ENCODE results near the gene IPPK. TPM values are rescaled to one million over a fixed set of nuclear protein-coding genes. Genes with fewer than 3 reads are reported as not detected.
"Not testable (repeated sequence)": the region's sequence is repeated elsewhere in the genome, so short reads cannot be mapped to it uniquely, and the experiment has no call there.

IPPK gene
- total RNA-seq, 2 experiments from 2014 or later = 11.4 to 11.5 TPM

GRCh38 chr9:92626484-92626883 is 43.4 kb downstream of the IPPK start:
- Mint-ChIP-seq H3K9me3 (no peaks in the 10 kb centered on the region), H3K4me3 (no peak overlapping the region), H3K4me1 (peaks cover under 1% of the 10 kb centered on the region), H3K27ac (no peak overlapping the region), H3K27me3 (no peaks in the 10 kb centered on the region), H3K36me3 (ENCODE audit: low read depth) (peaks cover 53% of the 10 kb centered on the region)
- no peak for DNase-seq
- ChIA-PET POLR2A (interaction anchor here (1.0 kb wide), 1 partner anchor 8 kb away, joined by 3 read pairs; no protein-coding TSS in a partner anchor), CTCF (no interaction called here)

- H3K27me3 Mint-ChIP-seq, H3K9me3 Mint-ChIP-seq, H3K4me3 Mint-ChIP-seq, DNase-seq, H3K4me1 Mint-ChIP-seq, POLR2A ChIA-PET, H3K27ac Mint-ChIP-seq, CTCF ChIA-PET: not testable (repeated sequence)
- peaks cover 44% of the 10 kb centered on the region for H3K36me3 Mint-ChIP-seq (ENCODE audit: low read depth)
Measured at GRCh38 chr9:92623936-92624335, 46.0 kb downstream of the IPPK start.

DNA sequence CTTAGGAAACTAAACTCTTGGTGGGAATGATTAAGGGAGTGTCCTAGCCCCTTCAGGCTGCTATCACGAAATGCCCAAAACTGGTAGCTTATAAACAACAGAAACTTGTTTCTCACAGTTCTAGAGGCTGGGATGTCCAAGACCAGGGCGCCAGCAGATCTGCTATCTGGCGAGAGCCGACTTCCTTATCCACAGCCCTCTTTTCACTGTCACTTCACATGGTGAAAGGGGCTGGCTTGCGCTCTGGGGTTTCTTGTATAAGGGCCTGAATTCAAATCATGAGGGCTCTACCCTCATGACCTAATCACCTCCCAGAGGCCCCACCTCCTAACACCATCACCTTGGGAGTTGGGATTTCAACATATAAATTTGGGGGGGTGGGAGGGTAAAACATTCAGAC is 49.1 kb downstream of the IPPK start:
- H3K27ac Mint-ChIP-seq = no peak overlapping the region
- peaks cover 35% of the 10 kb centered on the region for H3K36me3 Mint-ChIP-seq (ENCODE audit: low read depth)
- DNase-seq = no peak
- H3K4me1 Mint-ChIP-seq = no peaks in the 10 kb centered on the region
- H3K4me3 Mint-ChIP-seq = no peak overlapping the region
- ChIA-PET CTCF (interaction anchor here (0.9 to 1.2 kb wide), 2 partner anchors 480 to 482 kb away, joined by 3 to 4 read pairs; no protein-coding TSS in a partner anchor), POLR2A (no interaction called here)
- H3K27me3 Mint-ChIP-seq = no peaks in the 10 kb centered on the region
- no peaks in the 10 kb centered on the region for H3K9me3 Mint-ChIP-seq

- Mint-ChIP-seq H3K4me3 (no peak overlapping the region), H3K27ac (no peak overlapping the region), H3K9me3 (no peaks in the 10 kb centered on the region), H3K36me3 (ENCODE audit: low read depth) (peaks cover 45% of the 10 kb centered on the region), H3K4me1 (no peaks in the 10 kb centered on the region), H3K27me3 (no peaks in the 10 kb centered on the region)
- ChIA-PET CTCF (interaction anchor here (0.9 kb wide), 1 partner anchor 479 kb away, joined by 4 read pairs; no protein-coding TSS in a partner anchor), POLR2A (no interaction called here)
- no peak for DNase-seq
Measured at GRCh38 chr9:92619601-92620300, 50.2 kb downstream of the IPPK start.

GRCh38 chr9:92618633-92619225 is 51.2 kb downstream of the IPPK start:
- Mint-ChIP-seq H3K27me3 (no peaks in the 10 kb centered on the region), H3K4me3 (no peak overlapping the region), H3K4me1 (no peaks in the 10 kb centered on the region), H3K9me3 (no peaks in the 10 kb centered on the region), H3K27ac (no peak overlapping the region), H3K36me3 (ENCODE audit: low read depth) (peaks cover 43% of the 10 kb centered on the region)
- POLR2A ChIA-PET = no interaction called here
- no peak for DNase-seq
- CTCF ChIA-PET = no interaction called here

DNA sequence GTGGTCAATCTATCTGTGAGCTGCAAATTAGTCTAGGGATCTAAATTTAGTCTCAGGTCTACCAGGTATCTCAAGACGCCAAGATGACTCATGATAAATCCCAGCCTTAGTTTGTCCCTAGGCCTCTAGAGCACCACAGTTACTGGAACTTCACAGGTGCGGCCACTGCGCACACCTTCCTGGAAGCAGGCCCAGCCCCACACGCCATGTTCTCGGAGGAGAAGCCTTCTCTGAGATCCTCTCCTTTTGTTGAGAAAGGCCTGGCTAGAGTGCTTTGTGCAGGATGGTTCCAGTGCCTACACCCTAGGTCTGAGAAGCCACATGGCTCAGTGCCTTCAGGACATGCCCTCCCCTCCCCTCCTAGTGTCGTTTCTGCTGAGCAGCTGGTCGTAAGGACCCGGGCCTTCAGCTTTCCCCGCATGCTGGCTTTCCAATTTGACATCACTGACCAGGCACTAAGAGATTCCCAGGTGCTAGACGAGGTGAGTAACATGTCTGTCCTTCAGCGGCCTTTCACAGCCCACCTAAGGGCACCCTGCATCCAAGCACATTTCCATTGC is 51.9 kb downstream of the IPPK start:
- ChIA-PET CTCF (no interaction called here), POLR2A (no interaction called here)
- Mint-ChIP-seq H3K36me3 (ENCODE audit: low read depth) (peaks cover 39% of the 10 kb centered on the region), H3K4me1 (no peaks in the 10 kb centered on the region), H3K4me3 (no peak overlapping the region), H3K27ac (no peak overlapping the region), H3K27me3 (no peaks in the 10 kb centered on the region), H3K9me3 (no peaks in the 10 kb centered on the region)
- DNase-seq = no peak

- Mint-ChIP-seq H3K27me3 (no peaks in the 10 kb centered on the region), H3K36me3 (ENCODE audit: low read depth) (peaks cover 41% of the 10 kb centered on the region), H3K27ac (peak overlapping the region; percentile 49), H3K9me3 (no peaks in the 10 kb centered on the region), H3K4me1 (no peaks in the 10 kb centered on the region), H3K4me3 (no peak overlapping the region)
- CTCF ChIA-PET = interaction anchor here (0.6 kb wide), 1 partner anchor 86 kb away, joined by 3 read pairs; no protein-coding TSS in a partner anchor
- no peak for DNase-seq
- POLR2A ChIA-PET = no interaction called here
Measured at GRCh38 chr9:92617195-92617813, 52.6 kb downstream of the IPPK start.

DNA sequence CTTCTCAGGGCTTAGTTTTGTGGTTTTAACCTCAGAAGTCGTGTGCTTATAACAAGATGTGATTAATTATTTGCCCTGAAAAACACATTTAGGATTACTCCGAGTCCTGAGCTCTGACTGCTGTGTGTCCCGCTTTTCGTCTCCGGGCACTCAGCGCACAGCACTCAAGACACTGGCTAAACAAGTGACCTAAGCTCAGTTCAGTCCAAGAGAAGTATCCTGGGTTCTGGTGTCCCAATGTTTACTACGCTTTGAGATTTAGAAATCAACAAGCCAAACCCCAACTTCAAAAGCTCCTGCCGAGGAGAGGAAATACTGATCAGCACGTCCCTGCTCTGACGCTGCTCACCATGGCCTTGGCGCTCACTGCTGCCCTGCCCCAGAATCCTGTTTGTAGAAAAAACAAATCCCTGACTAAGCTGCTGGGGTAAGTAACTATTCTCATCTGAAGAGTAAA is 53.2 kb downstream of the IPPK start:
- DNase-seq = no peak
- H3K4me1 Mint-ChIP-seq = no peaks in the 10 kb centered on the region
- peaks cover 41% of the 10 kb centered on the region for H3K36me3 Mint-ChIP-seq (ENCODE audit: low read depth)
- no peaks in the 10 kb centered on the region for H3K27me3 Mint-ChIP-seq
- POLR2A ChIA-PET = no interaction called here
- H3K27ac Mint-ChIP-seq = no peak overlapping the region
- H3K9me3 Mint-ChIP-seq = no peaks in the 10 kb centered on the region
- H3K4me3 Mint-ChIP-seq = no peak overlapping the region
- CTCF ChIA-PET = interaction anchor here (0.6 to 1.1 kb wide), 2 partner anchors 86 to 476 kb away, joined by 3 read pairs; no protein-coding TSS in a partner anchor

- H3K4me3 Mint-ChIP-seq = no peak overlapping the region
- ChIA-PET POLR2A (no interaction called here), CTCF (interaction anchor here (1.1 kb wide), 1 partner anchor 476 kb away, joined by 3 read pairs; no protein-coding TSS in a partner anchor)
- H3K27ac Mint-ChIP-seq = no peak overlapping the region
- DNase-seq = no peak
- no peaks in the 10 kb centered on the region for H3K9me3 Mint-ChIP-seq
- no peaks in the 10 kb centered on the region for H3K27me3 Mint-ChIP-seq
- no peaks in the 10 kb centered on the region for H3K4me1 Mint-ChIP-seq
- H3K36me3 Mint-ChIP-seq (ENCODE audit: low read depth) = peaks cover 43% of the 10 kb centered on the region
Measured at GRCh38 chr9:92616199-92616641, 53.7 kb downstream of the IPPK start.

GRCh38 chr9:92615790-92616189 is 54.1 kb downstream of the IPPK start:
- CTCF ChIA-PET = interaction anchor here (1.1 kb wide), 1 partner anchor 475 kb away, joined by 3 read pairs; no protein-coding TSS in a partner anchor
- DNase-seq = no peak
- Mint-ChIP-seq H3K27me3 (no peaks in the 10 kb centered on the region), H3K4me1 (no peaks in the 10 kb centered on the region), H3K9me3 (no peaks in the 10 kb centered on the region), H3K27ac (no peak overlapping the region), H3K4me3 (no peak overlapping the region), H3K36me3 (ENCODE audit: low read depth) (peaks cover 43% of the 10 kb centered on the region)
- POLR2A ChIA-PET = no interaction called here

DNA sequence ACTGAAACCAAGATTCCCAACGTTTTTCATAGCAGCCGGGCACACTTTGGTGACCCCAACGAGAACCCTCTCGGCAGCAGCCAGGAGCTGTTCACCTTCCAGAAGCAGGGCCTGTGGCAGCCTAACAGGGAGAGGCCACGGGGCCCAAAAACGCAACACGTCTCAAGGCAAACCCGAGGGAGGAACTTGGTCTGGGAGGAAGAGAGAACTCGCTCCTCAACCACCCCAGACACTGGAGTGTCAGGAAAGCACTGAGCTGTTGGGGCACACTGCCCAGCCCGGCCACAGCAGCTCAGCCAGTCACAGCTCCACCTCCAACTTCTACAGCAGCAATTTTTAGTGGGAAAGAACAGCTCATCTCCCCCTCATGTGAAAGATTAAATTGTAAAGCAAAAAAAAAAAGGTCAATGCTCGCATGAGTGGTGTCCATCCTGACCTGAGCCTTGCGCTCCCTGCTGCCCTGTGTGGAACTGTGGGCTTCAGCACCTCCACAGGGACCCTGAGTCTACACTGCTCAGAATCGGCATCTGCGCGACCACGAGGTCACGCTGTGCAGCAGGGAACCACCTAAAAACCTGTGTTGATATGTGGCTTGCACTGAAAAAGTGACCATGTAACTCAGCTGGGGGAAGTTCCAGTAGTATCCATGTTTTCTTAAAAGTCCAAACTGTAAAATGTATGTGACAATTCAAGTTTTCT is 55.0 kb downstream of the IPPK start:
- Mint-ChIP-seq H3K27me3 (no peaks in the 10 kb centered on the region), H3K9me3 (no peaks in the 10 kb centered on the region), H3K27ac (no peak overlapping the region), H3K36me3 (ENCODE audit: low read depth) (peaks cover 39% of the 10 kb centered on the region), H3K4me3 (no peak overlapping the region), H3K4me1 (no peaks in the 10 kb centered on the region)
- ChIA-PET CTCF (interaction anchor here (0.7 to 0.9 kb wide), 2 partner anchors 289 to 877 kb away, joined by 3 to 4 read pairs; partner anchors contain the start of gene CENPP), POLR2A (no interaction called here)
- no peak for DNase-seq

- Mint-ChIP-seq H3K4me3 (no peak overlapping the region), H3K27ac (no peak overlapping the region), H3K27me3 (no peaks in the 10 kb centered on the region), H3K36me3 (ENCODE audit: low read depth) (peaks cover 39% of the 10 kb centered on the region), H3K9me3 (no peaks in the 10 kb centered on the region), H3K4me1 (no peaks in the 10 kb centered on the region)
- no peak for DNase-seq
- ChIA-PET POLR2A (no interaction called here), CTCF (no interaction called here)
Measured at GRCh38 chr9:92614123-92614510, 55.8 kb downstream of the IPPK start.
